ENCODE results near the gene EDC3. TPM values are rescaled to one million over a fixed set of nuclear protein-coding genes. Genes with fewer than 3 reads are reported as not detected.
"Not testable (repeated sequence)": the region's sequence is repeated elsewhere in the genome, so short reads cannot be mapped to it uniquely, and the experiment has no call there.

Gene EDC3
- total RNA-seq, 2 donors from 2014 or later: 8.0 to 8.3 TPM

- H3K4me1 ChIP-seq: peaks cover 0 to 18% of the 10 kb centered on the region in 2 donors
- H3K27me3 ChIP-seq: no peaks in the 10 kb centered on the region
- no peaks in the 10 kb centered on the region for H3K36me3 ChIP-seq
- H3K27ac ChIP-seq: no peak overlapping the region
- no peaks in the 10 kb centered on the region for H3K9me3 ChIP-seq
- no peak overlapping the region for H3K4me3 ChIP-seq
- no peak for TF ChIP-seq CTCF (IDR thresholded peaks at IDR 0.05)
- no peak for DNase-seq (ENCODE audit: low spot score)
Observed at GRCh38 chr15:74730619-74731316, 34.9 kb upstream of the EDC3 start.

GRCh38 chr15:74729372-74729771 is 33.5 kb upstream of the EDC3 start:
- not testable (repeated sequence) for H3K36me3 ChIP-seq; H3K27me3 ChIP-seq; DNase-seq (ENCODE audit: low spot score); H3K4me3 ChIP-seq; H3K9me3 ChIP-seq; H3K27ac ChIP-seq
- H3K4me1 ChIP-seq: peaks cover 0 to 20% of the 10 kb centered on the region in 2 donors

GRCh38 chr15:74728699-74729098 is 32.9 kb upstream of the EDC3 start:
- not testable (repeated sequence) for H3K4me3 ChIP-seq; H3K27ac ChIP-seq; H3K9me3 ChIP-seq; DNase-seq (ENCODE audit: low spot score); H3K27me3 ChIP-seq; H3K36me3 ChIP-seq
- H3K4me1 ChIP-seq: peaks cover 0 to 20% of the 10 kb centered on the region in 2 donors

GRCh38 chr15:74727727-74728126 is 31.9 kb upstream of the EDC3 start:
- Histone ChIP-seq H3K9me3 (no peaks in the 10 kb centered on the region), H3K36me3 (no peaks in the 10 kb centered on the region), H3K4me1 (peaks cover 0 to 20% of the 10 kb centered on the region in 2 donors), H3K4me3 (no peak overlapping the region), H3K27me3 (no peaks in the 10 kb centered on the region), H3K27ac (no peak overlapping the region)
- TF ChIP-seq CTCF (IDR thresholded peaks at IDR 0.05): no peak
- no peak for DNase-seq (ENCODE audit: low spot score)

- H3K4me3 ChIP-seq: peak overlapping the region; percentile 49 to 70
- H3K36me3 ChIP-seq: no peaks in the 10 kb centered on the region
- no peaks in the 10 kb centered on the region for H3K9me3 ChIP-seq
- peaks cover 0 to 20% of the 10 kb centered on the region in 2 donors for H3K4me1 ChIP-seq
- no peak for TF ChIP-seq CTCF (IDR thresholded peaks at IDR 0.05)
- H3K27ac ChIP-seq: peak overlapping the region in 1 of 2 donors; percentile 71
- H3K27me3 ChIP-seq: no peaks in the 10 kb centered on the region
- DNase-seq (ENCODE audit: low spot score): no peak
Observed at GRCh38 chr15:74726774-74727164, 30.9 kb upstream of the EDC3 start.

- Histone ChIP-seq H3K27me3 (no peaks in the 10 kb centered on the region), H3K36me3 (no peaks in the 10 kb centered on the region), H3K9me3 (no peaks in the 10 kb centered on the region), H3K4me3 (peak overlapping the region; percentile 49 to 70), H3K4me1 (peaks cover 0 to 20% of the 10 kb centered on the region in 2 donors), H3K27ac (peak overlapping the region; percentile 43 to 71)
- DNase-seq (ENCODE audit: low spot score): no peak
- no peak for TF ChIP-seq CTCF (IDR thresholded peaks at IDR 0.05)
Observed at GRCh38 chr15:74725845-74726773, 30.3 kb upstream of the EDC3 start.

Data from right atrium auricular region (tissue), 2 donors.